Stimulated activated CD4-positive, alpha-beta T cell treated with anti-CD3 and anti-CD28 coated beads, Interleukin-12 subunit alpha, Interleukin-12 subunit beta, amount 100 ng/mL, for 24 hours (primary cell): ENCODE data around the gene TH.

ENCODE experiments used
- DNase-seq, 2 experiments: peaks; one replicate each; pipeline ENCODE4 v3.0.0-alpha.2; 2020; ENCODE audit warnings: low read depth in 2 of 2

The TH gene

DNA sequence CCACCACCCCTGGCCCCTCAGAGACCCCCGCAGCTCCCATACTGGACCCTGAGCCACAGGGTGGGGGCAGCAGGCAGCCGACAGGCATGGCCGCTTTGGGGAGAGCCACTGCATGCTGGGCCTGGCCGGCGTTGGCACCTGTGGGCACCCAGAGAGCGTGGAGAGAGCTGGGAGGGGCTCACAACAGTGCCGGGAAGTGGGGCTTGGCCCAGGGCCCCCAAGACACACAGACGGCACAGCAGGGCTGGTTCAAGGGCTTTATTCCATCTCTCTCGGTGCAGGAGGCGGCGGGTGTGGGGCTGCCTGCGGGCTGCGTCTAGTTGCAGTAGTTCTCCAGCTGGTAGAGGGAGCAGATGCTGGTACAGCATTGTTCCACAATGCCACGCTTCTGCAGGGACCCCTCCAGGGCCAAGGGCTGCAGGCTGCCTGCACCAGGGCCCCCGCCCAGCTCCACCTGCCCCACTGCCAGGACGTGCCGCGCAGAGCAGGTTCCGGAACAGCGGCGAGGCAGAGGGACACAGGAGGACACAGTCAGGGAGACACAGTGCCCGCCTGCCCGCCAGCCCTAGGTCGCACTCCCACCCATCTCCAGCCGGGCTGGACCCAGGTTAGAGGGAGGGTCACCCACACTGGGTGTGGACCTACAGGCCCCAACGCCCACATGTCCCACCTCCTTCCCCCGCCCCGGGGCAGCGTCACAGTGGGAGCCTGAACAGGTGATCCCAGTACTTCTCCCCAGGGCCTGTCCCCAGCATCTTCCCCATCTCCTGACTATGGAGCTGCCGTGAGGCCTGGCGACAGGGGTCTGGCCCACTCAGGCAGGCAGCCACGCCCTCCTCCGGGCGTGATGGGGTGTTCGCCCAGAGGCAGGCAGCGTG is 11.8 kb downstream of the TH start:
- DNase-seq = no peak

DNA sequence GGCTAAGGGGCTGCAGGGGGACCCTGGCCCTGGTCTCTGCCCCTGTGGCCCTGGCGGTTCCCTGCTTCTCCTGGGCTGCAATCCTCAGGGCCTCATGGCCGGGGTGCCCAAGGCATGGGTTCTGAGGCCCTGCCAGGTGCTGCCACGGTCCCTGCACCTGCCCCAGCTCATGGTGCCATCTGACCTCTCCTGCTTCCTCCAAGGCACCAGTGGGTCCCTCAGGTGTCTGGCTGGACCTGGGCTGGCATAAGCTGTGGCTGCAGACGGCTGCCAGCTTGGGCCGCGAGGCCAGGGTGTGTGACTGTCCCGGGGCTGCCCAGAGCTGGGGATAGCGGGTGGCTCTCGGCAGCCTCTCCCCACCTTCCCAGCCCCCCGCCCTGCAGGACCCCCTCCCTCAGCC is 12.6 kb downstream of the TH start:
- DNase-seq = no peak

DNA sequence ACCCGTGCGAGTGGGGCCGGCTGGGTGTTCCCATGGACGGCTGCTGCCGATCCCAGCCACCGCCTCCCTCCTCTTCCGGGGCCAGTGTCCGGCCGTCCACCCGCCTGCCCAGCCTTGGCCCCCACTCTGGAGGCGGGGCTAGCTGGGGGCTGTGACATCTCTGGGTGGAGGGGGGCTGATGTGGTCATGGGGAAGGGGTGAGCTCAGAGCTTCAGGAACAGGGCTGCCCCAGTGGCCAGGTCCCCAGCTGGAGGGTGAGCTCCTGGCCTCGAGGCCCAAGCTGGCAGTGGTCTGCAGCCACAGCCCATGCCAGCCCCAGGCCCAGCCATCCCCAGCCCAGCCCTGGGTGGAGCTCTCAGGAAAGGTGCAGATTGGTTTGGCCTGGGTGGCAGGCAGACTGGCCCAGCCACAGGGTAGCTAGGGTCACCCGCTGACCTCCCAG is 13.3 kb downstream of the TH start:
- no peak for DNase-seq

DNA sequence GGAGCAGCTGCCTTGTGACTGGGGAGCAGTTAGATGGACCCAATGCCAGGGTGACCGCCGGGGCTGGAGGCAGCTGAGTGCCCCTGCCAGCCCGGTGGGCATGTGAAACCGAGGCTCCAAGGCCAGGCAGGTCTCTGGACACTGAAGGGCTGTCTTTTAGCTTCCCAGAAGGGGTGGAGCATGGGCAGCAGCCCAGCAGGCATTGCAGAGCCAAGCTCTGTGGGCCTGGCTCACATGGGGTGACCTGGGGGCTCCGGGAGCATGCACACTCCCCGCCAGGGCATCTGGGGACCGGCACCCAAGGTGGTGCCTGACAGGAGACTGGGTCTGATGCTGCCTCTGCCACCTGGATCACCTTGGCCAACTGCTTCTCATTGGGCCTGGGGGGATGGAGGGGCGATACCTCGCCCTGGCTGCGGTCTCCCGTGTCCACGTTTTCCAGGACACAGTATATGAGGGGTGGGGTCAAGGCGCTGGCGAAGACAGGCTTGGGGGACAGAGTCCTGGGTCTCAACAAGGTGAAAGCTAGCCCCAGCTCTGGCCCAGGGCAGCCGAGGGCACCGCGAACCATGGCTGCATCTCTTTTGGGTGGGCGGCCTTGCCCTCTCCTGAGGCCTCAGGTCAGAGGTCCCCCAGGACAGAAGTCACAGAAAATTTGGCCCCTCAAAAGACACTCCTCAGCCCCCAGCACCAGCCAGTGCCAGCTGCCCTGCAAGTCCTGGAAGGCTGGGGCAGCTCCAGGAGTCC is 14.1 kb downstream of the TH start:
- DNase-seq = no peak

DNA sequence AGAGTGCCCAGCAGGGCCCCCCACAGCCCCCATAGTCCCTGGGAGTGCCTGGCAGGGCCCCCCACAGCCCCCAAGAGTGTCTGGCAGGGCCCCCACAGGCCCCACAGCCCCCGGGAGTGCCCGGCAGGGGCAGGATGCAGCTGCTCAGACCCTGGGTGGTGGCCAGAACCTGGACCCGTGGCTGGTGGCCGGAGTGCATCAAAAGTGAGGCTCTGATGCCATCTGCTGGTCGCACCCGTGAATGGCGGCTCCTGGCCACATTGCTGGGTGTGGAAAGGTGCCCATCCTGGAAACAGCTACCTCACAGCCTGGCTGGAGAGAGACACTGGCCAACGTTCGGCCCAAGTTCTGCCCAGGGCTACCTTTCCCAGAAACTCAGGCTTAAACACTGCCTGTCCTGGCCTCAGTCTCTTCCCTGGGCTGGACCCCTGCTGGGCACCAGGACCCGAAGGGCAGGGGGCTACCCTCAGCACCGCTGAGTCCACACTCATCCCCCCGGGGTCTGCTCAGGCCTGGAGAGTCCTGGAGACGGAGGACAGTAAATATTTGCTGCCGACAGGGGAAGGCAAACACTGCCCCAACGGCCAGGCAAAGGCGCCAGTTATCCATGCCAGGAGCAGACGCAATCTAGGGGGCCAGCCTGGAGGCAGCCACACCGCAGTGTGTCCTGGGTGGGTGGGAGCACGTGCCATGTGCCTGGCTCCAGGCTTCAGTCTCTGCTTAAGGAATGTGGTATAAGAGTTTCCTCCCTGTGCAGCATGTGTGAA is 15.0 kb downstream of the TH start:
- DNase-seq = peak in 1 of 2 experiments; percentile 56

DNA sequence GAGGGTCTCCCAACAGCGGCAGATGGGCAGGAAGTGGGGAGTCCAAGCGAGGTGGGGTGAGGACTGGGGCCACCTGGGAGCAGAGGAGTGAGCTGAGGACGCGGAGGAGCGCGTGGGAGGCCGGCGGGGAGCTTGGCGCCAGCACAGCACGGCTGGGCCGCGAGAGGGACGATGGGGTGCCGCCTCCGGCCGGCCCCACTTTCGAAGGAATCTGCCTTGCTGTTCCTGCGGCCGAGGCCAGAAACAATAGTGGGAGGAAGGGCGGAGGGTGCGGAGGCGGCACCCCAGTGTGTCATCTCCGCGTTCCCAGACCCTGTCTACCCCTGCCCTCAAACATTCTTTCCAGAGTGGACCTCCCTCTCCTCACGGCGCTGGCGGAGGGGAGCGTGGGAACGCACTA is 16.1 kb downstream of the TH start:
- no peak for DNase-seq

DNA sequence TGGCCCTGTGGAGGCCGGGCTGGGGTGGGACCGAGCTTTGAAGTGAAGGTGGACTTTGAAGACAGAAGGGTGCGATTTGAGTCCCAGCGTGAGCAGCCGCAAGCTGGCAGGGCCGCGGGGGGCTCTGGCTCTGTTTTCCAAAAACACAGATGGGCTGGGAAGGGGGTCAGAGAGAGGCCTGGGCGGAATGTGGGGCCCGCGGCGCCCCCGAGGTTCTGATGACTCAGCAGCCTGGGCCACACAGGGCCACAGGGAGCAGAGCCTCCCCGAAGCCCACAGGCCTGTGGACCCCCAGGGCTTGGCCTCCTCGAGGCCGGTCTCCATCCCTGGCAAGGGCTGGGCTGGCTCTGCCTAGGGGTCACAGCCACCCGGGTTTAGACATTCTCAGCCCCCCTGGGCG is 16.7 kb downstream of the TH start:
- no peak for DNase-seq

DNA sequence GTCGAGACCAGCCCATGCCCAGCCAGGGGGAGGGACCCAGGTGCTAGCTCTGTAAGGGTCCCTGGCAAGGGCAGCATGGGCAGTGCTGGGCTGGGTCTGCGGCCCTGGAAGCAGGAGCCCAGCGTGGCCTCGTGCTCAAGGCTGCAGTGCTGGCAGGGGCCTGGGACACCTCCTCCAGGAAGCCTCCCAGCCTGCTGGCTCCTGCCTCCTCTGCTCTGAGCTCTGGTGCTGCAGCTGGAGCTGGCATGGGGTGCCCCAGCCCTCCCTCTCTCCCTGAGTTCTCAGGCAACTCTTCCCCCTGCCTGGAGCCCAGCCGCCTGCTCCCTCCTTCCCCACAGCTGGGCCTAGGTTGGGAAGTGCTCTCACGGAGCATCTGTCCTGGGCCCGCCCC is 17.4 kb downstream of the TH start:
- DNase-seq = no peak

DNA sequence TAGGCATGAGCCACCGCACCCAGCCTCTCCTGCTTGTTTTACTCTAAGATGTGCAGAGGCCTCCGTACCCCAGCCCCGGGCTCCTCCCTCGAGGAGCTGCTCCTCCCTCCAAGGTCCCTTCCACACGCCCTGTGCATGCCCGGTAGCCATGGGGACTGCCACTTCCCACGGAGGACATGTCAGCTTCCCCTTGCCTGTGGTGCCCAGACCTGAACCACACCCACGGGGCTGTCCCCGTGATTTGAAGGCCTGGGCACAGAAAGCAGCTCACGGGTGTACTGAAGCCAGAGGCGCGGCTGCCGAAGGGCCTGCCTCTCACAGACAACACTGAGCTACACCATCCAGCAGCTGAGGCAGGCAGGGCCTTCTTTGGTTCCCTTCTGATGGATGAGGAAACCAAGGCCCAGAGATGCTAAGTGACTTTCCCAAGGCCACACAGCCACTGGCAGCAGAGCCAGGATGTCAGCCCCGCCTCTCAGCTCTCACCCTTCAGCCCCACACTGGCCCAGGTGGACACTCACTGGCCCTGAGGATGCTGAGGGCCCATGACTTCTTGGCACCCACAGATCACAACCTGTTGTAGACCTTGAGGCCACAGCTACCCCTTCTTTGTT is 17.9 kb downstream of the TH start:
- DNase-seq = no peak

DNA sequence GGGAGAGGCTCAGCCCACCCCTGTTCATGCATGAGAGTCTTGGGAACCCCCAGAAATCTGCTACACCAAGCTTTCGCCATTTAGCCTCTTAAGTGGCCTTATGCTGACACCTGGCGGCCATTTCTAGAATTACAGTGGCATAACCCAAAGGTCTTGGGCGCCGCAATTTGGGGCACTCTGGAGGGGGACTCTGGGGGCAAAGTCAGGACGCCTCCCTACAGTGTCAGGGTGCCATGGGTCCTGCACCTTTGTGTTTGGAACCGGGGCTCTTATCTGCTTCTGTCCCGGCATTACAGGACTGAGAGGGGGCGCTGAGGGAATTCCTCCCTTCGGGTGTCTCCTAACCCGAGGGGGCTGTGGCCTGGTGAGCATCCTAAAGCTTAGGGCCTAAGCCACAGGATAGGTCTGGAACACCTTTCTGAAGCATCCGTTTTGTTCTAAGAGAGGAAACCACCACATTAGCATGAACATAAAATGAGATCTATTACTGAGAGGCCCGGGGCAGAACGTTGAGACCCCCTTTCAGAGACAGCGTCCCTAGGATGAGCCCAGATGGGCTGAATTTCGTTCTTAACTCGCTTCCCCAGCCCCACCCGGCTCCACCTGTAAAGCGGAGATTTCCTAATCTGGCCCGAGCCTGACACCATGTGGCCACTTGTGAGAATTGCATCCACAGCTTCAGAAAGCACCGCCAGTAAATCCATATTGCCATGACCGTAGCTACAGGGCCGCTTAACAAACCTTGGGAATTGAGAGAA is 19.9 kb downstream of the TH start:
- peak; percentile 58 to 76 for DNase-seq

DNA sequence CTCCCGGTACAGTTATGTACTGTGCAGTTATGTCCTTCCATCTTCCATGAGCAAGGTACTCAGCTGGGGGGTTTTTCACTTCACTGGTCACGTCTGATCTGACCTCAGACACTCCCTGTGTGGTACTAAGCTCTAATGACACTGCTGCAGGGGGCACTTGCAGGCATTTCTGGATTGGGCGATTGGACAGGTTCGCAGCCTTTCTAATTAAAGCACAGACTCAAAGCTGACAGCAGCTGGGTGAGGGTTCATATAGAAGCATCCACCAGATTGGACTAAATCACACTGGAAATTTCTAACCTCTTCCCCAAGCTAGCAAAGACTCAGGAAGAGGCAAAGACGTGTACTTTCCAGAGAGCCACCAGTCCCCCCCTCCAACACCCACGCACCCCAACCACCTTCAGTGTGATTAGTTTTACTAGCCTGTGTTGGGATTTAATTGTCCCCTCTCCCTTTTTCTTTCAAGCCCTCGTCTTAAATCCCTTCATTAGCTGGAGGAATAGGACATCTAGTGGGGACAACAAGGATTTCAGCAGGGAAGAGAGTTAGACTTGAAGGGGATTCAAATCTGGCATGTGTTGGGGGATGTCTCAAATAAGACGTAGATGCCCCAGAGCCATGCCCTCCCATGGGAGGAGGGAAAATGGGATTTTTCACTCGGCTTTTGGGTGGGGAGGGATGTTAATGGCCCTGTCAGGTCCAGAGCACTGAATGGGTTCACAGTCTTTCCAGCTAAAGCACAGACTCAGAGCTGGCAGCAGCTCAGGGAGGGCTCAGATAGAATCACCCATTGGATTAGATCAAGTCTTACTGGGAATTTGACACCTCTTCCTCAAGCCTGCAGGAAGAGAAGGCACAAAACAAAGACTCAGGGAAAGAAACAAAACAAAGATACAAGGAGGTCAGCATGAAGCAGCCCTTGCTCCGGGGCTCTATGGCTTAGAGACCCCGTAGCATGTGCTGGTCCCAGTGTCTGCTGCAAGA is 21.5 kb downstream of the TH start:
- DNase-seq = no peak

DNA sequence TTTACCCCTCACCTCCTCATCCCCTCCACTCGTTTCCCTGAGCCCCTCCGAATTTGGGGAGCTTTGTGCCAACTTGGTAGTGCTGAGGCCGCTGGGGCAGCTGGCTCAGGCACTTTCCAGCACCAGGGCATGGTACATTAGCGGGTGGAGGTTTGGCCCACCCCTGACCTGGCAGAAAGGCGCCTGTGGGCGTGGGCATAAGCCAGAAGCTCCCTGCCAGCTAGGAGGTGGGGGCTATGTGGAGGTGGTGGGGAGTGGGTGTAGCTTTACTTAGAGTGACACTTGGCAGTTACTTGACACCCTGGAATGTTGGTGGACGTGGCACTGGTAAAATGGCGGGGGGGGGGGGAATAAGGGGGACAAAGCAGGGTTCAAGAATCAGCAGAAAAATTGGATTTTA is 22.2 kb downstream of the TH start:
- no peak for DNase-seq

DNA sequence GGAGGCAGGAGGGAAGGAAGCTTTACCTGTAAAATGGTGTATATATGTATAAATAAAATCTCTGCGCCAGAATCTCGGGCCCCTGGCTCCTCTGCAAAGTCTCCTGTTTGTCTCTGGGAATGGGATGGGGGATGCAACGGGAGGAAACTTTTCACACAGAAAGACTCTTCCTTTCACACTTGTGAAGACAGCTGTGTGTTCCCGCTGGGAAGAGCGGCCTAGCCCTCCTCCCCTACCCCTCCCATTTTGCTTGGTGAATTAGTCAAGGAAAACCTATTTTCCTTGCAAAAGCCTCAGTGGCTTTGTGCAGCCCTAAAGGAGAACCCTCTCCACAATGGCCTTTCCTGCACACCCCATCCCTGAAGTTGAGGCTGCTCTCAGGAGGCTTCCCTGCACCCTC is 23.0 kb downstream of the TH start:
- DNase-seq = no peak

DNA sequence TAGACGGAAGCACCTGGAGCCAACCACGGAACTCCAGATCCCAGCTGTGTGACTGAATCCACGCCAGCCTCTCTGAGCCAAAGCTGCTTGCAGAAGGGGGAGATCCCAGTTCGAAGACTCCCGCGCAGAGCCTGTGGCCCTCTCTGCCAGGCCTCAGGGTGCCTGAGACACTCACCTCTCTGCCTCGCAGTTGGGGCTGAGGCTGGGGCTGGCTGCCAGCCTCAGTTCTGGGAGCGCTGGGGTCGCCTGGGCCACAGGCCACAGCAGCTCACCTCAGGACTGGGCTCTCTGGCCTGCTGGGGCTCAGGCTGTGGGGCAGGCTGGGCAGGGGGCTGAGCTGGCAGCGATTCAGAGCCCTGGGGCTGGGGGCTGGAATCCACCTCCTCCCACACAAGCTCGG is 24.2 kb downstream of the TH start:
- DNase-seq = no peak

DNA sequence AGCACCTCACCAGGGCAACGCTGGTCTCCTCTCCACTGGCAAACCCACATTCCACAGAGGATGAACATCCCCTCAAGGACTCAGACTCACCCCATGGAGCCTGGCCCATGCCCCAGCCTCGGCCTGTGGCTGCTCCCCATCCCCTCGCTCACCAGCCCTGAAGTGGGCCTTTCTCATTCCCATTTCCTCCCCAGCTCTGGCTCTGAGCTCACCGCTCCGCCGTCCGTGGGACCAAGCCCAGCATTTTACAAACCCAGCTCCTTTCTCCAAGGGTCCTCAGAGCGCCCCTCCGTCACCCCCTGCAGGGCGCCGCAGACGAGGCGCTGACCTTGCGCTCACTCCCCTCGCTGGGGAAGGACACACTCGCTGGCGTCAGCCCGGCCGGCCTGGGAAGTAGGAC is 25.6 kb downstream of the TH start:
- no peak for DNase-seq

DNA sequence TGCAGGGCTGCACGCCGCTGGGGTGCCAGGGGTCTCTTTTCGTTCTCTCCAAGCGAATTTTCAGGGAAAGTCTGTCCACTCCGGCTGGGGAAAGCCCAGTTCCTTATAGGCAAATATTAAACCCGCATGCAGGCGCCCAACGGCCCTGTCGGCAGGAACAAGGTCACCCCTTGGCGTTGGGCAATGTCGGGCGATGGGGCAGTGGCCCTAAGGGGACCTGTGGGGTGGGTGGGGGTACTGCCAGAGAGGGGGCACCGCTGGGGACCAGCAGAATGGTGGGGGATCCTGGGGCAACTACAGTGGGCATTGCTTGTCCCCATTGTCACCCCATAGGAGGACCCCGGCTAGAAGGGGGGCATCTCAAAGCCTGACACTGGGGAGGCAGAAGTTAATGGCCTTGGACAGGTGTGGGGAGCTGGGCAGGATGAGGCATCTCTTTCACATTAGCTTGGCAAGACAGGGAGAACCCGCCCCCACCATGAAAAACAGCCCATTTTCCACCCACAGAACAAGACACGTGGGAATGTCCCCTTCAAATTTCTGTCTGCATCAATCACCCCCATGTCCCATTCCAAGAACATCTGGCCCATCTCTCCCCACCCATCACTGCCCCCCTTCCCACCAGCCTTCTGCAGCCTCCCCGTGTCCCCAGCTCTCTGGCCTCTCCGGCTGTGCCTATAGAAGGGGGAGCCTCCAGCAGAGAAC is 26.9 kb downstream of the TH start:
- DNase-seq = no peak

DNA sequence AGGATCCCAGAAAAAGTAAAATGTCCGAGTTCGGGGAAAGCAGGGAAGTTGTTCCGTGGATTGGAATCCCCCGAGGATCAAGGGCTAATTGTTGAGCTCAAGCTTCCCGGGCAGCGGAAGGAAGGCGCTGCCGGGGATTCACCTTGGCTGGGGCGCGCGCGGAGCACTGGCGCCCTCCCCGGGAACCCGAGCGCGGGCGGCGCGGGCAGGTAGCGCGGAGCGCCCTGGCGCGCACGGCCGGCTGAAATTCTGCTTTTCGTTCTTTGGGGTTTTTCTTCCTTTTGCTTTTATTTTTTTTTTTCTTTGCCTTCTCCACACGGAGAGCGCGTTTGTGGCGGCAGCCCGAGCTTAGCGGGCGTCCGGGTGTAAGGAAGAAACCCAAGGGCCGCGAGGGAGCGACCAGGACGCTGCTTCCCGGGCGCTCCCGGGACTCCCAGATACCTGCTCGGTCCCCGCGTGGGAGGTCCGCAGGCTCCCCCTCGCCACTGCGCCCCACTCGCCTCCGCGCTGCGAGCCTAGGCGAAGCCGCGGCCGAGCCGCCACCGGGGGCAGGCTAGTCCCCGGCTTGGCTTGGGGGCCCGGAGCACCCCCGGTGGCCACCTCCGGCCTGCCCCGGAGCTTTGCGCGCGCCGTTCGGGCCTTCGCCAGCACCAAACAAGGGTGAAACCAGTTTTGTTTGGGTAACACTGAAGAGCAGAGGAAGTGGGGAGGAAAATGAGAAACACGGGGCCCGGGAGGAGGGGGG is 27.6 kb downstream of the TH start:
- no peak for DNase-seq

DNA sequence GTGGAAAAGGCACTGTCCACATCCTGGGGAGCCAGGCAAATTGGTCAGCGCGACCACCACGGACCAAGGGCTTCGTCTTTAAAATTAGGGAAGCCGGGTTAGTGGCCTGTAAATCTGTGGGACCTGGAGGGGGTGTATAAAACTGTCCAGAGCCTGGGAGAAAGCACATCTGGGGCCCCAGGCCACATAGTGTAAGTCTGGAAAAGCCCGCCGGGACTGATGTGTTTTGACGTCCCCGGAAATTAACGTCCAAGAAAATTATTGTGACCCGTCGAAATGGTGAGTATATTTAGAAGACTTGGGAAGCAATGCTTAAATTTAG is 28.2 kb downstream of the TH start:
- no peak for DNase-seq

DNA sequence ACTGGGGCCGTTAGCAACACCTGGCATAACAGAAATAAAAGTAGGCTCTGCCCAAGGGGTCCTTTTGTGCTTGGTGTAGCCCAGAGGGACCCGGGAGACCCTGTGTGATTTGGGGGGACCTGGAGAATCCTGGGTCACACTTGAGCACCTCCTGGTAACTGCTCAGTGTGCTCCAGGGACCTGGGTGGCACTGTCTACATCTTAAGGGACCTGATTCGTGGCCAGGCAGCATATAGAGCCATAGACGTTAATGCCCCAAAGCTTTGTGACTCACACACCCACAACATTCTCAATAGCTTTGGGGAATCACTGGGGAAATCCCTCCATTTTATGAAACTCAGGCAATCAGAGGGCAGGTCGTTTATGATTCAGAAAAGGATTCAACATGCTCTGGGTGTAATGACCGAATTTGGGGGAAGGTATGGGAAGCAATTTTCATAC is 28.8 kb downstream of the TH start:
- DNase-seq = peak in 1 of 2 experiments; percentile 26
